Activated CD4-positive, alpha-beta T cell treated with anti-CD3 and anti-CD28 coated beads, Interleukin-2, amount 10 ng/mL, durations not matched to agents 24 days and 14 days (primary cell): ENCODE results near the gene CTNS. TPM values are rescaled to one million over a fixed set of nuclear protein-coding genes. Genes with fewer than 3 reads are reported as not detected.

Experiments used
- DNase-seq: peaks from one replicate; pipeline ENCODE4 v3.0.0; 2022
- H3K27ac Mint-ChIP-seq: one replicate; pipeline ENCODE4 v1.8.0; 2022; ENCODE audit warnings: mild to moderate bottlenecking, mixed read lengths
- H3K27me3 Mint-ChIP-seq: one replicate; pipeline ENCODE4 v1.8.0; 2022; ENCODE audit warnings: mixed read lengths
- H3K36me3 Mint-ChIP-seq: one replicate; pipeline ENCODE4 v1.8.0; 2022; ENCODE audit warnings: low read depth, mild to moderate bottlenecking, mixed read lengths
- H3K4me1 Mint-ChIP-seq: one replicate; pipeline ENCODE4 v1.8.0; 2021; ENCODE audit warnings: mixed read lengths
- H3K4me3 Mint-ChIP-seq: one replicate; pipeline ENCODE4 v1.8.0; 2022; ENCODE audit warnings: mild to moderate bottlenecking, moderate library complexity, mixed read lengths
- H3K9me3 Mint-ChIP-seq: one replicate; pipeline ENCODE4 v1.8.0; 2021; ENCODE audit warnings: mixed read lengths
- intact Hi-C: fragments of 100-400 bp; cut with micrococcal nuclease; formaldehyde crosslinking; loops from one replicate; pipeline ENCODE4 v1.15.1; 2023
- total RNA-seq: library from RNA; stranded (reverse); gene quantifications from 2 replicates; pipeline ENCODE4 v1.2.3, GENCODE V29; 2022

Gene CTNS
- total RNA-seq, 1 donor from 2014 or later: 46.7 TPM

GRCh38 chr17:3675886-3676285 lies 39.3 kb downstream of the CTNS start:
- no peak for DNase-seq
- H3K9me3 Mint-ChIP-seq: no peaks in the 10 kb centered on the region
- no peaks in the 10 kb centered on the region for H3K27me3 Mint-ChIP-seq
- intact Hi-C loops: no loop called here
- peaks cover 38% of the 10 kb centered on the region for H3K36me3 Mint-ChIP-seq
- H3K4me3 Mint-ChIP-seq: no peak overlapping the region
- peaks cover 11% of the 10 kb centered on the region for H3K4me1 Mint-ChIP-seq
- no peak overlapping the region for H3K27ac Mint-ChIP-seq

- no peak overlapping the region for H3K27ac Mint-ChIP-seq
- intact Hi-C loops: no loop called here
- peaks cover 19% of the 10 kb centered on the region for H3K4me1 Mint-ChIP-seq
- no peaks in the 10 kb centered on the region for H3K9me3 Mint-ChIP-seq
- no peaks in the 10 kb centered on the region for H3K27me3 Mint-ChIP-seq
- no peak overlapping the region for H3K4me3 Mint-ChIP-seq
- no peak for DNase-seq
- peaks cover 46% of the 10 kb centered on the region for H3K36me3 Mint-ChIP-seq
These were observed 41.7 kb downstream of the CTNS start for GRCh38 chr17:3678095-3678820.

GRCh38 chr17:3678821-3679530 lies 42.4 kb downstream of the CTNS start:
- Mint-ChIP-seq H3K4me3 (no peak overlapping the region), H3K36me3 (peaks cover 45% of the 10 kb centered on the region), H3K27ac (no peak overlapping the region), H3K4me1 (peaks cover 22% of the 10 kb centered on the region), H3K9me3 (no peaks in the 10 kb centered on the region), H3K27me3 (no peaks in the 10 kb centered on the region)
- no peak for DNase-seq
- intact Hi-C loops: no loop called here

GRCh38 chr17:3679531-3680126 lies 43.1 kb downstream of the CTNS start:
- H3K9me3 Mint-ChIP-seq: no peaks in the 10 kb centered on the region
- no peak for DNase-seq
- H3K27ac Mint-ChIP-seq: peak overlapping the region; percentile 68
- peaks cover 45% of the 10 kb centered on the region for H3K36me3 Mint-ChIP-seq
- H3K4me1 Mint-ChIP-seq: peaks cover 22% of the 10 kb centered on the region
- H3K27me3 Mint-ChIP-seq: no peaks in the 10 kb centered on the region
- intact Hi-C loops: loop anchor here (5.0 kb wide), 1 partner anchor 148 kb away; no protein-coding TSS in a partner anchor
- H3K4me3 Mint-ChIP-seq: no peak overlapping the region

GRCh38 chr17:3681057-3681456 lies 44.5 kb downstream of the CTNS start:
- DNase-seq: no peak
- intact Hi-C loops: loop anchor here (5.0 kb wide), 1 partner anchor 146 kb away; no protein-coding TSS in a partner anchor
- H3K9me3 Mint-ChIP-seq: no peaks in the 10 kb centered on the region

GRCh38 chr17:3681565-3681964 lies 45.0 kb downstream of the CTNS start:
- Mint-ChIP-seq H3K27ac (peak overlapping the region; percentile 10), H3K27me3 (no peaks in the 10 kb centered on the region), H3K4me3 (no peak overlapping the region), H3K4me1 (peaks cover 22% of the 10 kb centered on the region), H3K9me3 (no peaks in the 10 kb centered on the region), H3K36me3 (peaks cover 41% of the 10 kb centered on the region)
- no peak for DNase-seq
- intact Hi-C loops: loop anchor here (5.0 kb wide), 1 partner anchor 146 kb away; no protein-coding TSS in a partner anchor

More at GRCh38 chr17:3681057-3681456, 44.5 kb downstream of the CTNS start:
- Mint-ChIP-seq H3K4me3 (no peak overlapping the region), H3K36me3 (peaks cover 45% of the 10 kb centered on the region), H3K4me1 (peaks cover 22% of the 10 kb centered on the region), H3K27me3 (no peaks in the 10 kb centered on the region), H3K27ac (no peak overlapping the region)

GRCh38 chr17:3682033-3682432 lies 45.5 kb downstream of the CTNS start:
- DNase-seq: no peak
- Mint-ChIP-seq H3K27ac (peak overlapping the region; percentile 10), H3K9me3 (no peaks in the 10 kb centered on the region), H3K4me3 (no peak overlapping the region), H3K4me1 (peaks cover 22% of the 10 kb centered on the region), H3K36me3 (peaks cover 41% of the 10 kb centered on the region), H3K27me3 (no peaks in the 10 kb centered on the region)
- intact Hi-C loops: loop anchor here (5.0 kb wide), 1 partner anchor 145 kb away; no protein-coding TSS in a partner anchor

GRCh38 chr17:3683054-3683511 lies 46.5 kb downstream of the CTNS start:
- Mint-ChIP-seq H3K9me3 (no peaks in the 10 kb centered on the region), H3K36me3 (peaks cover 35% of the 10 kb centered on the region), H3K27me3 (no peaks in the 10 kb centered on the region), H3K4me3 (no peak overlapping the region), H3K27ac (peak overlapping the region; percentile 26), H3K4me1 (peaks cover 22% of the 10 kb centered on the region)
- DNase-seq: peak; percentile 88
- intact Hi-C loops: loop anchor here (1.0 to 5.0 kb wide), 2 partner anchors 40 to 144 kb away; partner anchors contain the start of gene HASPIN

- H3K4me3 Mint-ChIP-seq: no peak overlapping the region
- H3K27me3 Mint-ChIP-seq: no peaks in the 10 kb centered on the region
- DNase-seq: no peak
- intact Hi-C loops: no loop called here
- H3K27ac Mint-ChIP-seq: no peak overlapping the region
- no peaks in the 10 kb centered on the region for H3K9me3 Mint-ChIP-seq
- H3K36me3 Mint-ChIP-seq: peaks cover 36% of the 10 kb centered on the region
- H3K4me1 Mint-ChIP-seq: peaks cover 16% of the 10 kb centered on the region
These were observed 48.6 kb downstream of the CTNS start for GRCh38 chr17:3685174-3685573.

GRCh38 chr17:3688027-3688553 lies 51.5 kb downstream of the CTNS start:
- peaks cover 15% of the 10 kb centered on the region for H3K4me1 Mint-ChIP-seq
- DNase-seq: no peak
- no peaks in the 10 kb centered on the region for H3K27me3 Mint-ChIP-seq
- intact Hi-C loops: no loop called here
- no peak overlapping the region for H3K27ac Mint-ChIP-seq
- H3K9me3 Mint-ChIP-seq: no peaks in the 10 kb centered on the region
- peaks cover 30% of the 10 kb centered on the region for H3K36me3 Mint-ChIP-seq
- H3K4me3 Mint-ChIP-seq: no peak overlapping the region

- DNase-seq: no peak
- H3K4me1 Mint-ChIP-seq: peaks cover 16% of the 10 kb centered on the region
- no peaks in the 10 kb centered on the region for H3K9me3 Mint-ChIP-seq
- H3K27me3 Mint-ChIP-seq: no peaks in the 10 kb centered on the region
- H3K27ac Mint-ChIP-seq: no peak overlapping the region
- intact Hi-C loops: no loop called here
- no peak overlapping the region for H3K4me3 Mint-ChIP-seq
- peaks cover 31% of the 10 kb centered on the region for H3K36me3 Mint-ChIP-seq
These were observed 52.3 kb downstream of the CTNS start for GRCh38 chr17:3688852-3689261.

GRCh38 chr17:3689262-3690093 lies 52.9 kb downstream of the CTNS start:
- Mint-ChIP-seq H3K27me3 (no peaks in the 10 kb centered on the region), H3K36me3 (peaks cover 33% of the 10 kb centered on the region), H3K4me1 (peaks cover 21% of the 10 kb centered on the region), H3K27ac (no peak overlapping the region), H3K9me3 (no peaks in the 10 kb centered on the region), H3K4me3 (no peak overlapping the region)
- intact Hi-C loops: no loop called here
- DNase-seq: no peak

GRCh38 chr17:3690094-3690715 lies 53.6 kb downstream of the CTNS start:
- no peak for DNase-seq
- no peak overlapping the region for H3K27ac Mint-ChIP-seq
- intact Hi-C loops: no loop called here
- H3K4me1 Mint-ChIP-seq: peaks cover 24% of the 10 kb centered on the region
- H3K36me3 Mint-ChIP-seq: peaks cover 31% of the 10 kb centered on the region
- no peaks in the 10 kb centered on the region for H3K27me3 Mint-ChIP-seq
- no peaks in the 10 kb centered on the region for H3K9me3 Mint-ChIP-seq
- H3K4me3 Mint-ChIP-seq: no peak overlapping the region
